ENCODE measurements around the gene ARL15. TPM values are rescaled to one million over a fixed set of nuclear protein-coding genes. Genes with fewer than 3 reads are reported as not detected.
"Not testable (repeated sequence)": the region's sequence is repeated elsewhere in the genome, so short reads cannot be mapped to it uniquely, and the experiment has no call there.

The ARL15 gene
- total RNA-seq, 1 donor from 2014 or later, result 24.3 TPM

DNA sequence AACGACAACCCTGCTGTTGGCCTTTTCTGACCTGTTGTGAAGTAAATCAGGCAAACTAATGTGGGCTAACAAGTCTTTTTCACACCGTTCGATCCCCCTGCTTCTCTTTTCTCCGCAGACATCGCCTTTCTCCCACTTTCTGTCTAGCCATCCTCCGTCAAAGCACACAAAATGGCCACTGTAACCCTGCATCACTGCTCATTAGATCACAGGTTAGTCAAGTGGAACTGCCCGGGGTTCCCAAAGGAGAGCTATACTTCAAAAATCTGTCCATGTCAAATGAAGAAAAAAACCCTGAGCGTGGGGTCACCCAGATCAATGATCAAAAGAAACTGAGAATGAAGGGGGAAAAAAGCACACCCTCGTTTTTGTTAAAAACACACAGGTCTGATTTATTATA, 212.1 kb downstream of the ARL15 start:
- no peak for DNase-seq (ENCODE audit: low spot score)

DNA sequence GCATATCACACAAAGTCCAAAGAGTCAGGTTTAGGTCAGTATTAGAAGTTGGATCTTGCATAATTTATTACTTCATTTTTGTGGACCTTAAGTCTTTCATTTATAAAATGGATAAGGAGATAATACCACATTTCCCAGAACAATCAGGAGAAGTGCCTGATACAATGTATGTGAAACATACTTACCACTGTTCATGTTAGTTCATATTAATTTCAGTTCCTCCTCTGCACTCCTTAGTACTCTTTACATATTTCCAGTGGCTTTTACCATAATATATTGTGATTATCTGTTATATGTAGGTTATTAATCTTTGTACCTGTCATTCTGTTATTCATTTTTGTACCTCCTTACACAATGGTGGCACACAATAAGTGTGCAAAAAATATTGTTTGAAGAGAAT, 214.4 kb downstream of the ARL15 start:
- no peak for DNase-seq (ENCODE audit: low spot score)

DNA sequence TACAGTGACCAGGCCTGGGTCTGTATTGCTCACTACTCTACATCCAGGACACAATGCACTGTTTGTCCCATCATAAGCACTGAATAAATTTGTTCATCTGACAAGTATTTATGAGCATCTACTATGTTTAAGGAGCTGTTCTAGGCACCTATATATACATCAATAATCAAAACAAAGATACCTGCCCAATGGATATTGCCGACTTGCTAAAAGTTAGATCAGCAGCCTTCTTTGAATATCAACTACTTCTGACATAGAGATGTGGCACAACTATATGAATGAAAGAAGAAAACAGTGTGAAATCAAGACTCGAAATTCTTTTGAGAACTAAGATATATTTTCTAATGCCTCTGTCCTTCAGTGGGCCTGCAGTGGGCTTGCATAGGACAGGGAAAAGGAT, 215.7 kb downstream of the ARL15 start:
- DNase-seq (ENCODE audit: low spot score), result no peak

DNA sequence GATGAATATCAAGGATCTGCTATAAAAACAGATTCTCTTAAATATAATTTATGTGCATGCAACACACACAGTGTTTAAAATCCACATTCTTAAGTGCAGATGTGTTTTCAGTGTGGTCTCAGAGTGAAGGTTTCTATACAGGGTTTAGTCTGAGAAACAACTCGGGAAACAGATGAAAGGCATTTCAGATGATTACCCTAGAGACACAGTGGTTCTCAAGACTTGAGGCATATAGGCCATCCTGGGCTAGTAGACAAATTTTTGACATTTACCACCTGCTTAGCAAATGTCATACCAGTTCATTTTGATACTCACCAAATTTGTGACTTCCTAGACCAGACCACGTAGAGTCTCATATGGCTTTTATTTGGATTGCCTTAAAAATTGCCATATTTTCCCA, 216.5 kb downstream of the ARL15 start:
- DNase-seq (ENCODE audit: low spot score), result no peak

DNA sequence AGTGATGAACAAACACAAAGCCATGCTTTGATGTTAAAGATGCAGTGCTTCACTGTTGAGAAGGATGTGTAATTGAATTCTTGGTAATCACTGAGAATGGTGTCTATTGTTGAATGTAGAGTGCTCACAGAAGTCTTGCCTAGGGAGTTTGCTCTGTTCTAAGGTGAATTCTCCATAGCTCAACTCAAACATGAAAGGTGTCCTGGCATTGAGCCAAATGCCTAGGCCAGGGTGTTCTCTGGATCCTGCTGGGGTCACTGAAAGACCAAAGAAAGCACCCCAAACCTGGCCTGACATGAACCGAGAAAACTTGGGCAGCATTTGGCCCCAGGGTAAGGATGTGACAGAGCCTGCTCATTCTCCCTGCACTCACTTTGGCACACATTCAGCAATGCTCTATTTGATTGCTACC, 217.3 kb downstream of the ARL15 start:
- DNase-seq (ENCODE audit: low spot score), result no peak

DNA sequence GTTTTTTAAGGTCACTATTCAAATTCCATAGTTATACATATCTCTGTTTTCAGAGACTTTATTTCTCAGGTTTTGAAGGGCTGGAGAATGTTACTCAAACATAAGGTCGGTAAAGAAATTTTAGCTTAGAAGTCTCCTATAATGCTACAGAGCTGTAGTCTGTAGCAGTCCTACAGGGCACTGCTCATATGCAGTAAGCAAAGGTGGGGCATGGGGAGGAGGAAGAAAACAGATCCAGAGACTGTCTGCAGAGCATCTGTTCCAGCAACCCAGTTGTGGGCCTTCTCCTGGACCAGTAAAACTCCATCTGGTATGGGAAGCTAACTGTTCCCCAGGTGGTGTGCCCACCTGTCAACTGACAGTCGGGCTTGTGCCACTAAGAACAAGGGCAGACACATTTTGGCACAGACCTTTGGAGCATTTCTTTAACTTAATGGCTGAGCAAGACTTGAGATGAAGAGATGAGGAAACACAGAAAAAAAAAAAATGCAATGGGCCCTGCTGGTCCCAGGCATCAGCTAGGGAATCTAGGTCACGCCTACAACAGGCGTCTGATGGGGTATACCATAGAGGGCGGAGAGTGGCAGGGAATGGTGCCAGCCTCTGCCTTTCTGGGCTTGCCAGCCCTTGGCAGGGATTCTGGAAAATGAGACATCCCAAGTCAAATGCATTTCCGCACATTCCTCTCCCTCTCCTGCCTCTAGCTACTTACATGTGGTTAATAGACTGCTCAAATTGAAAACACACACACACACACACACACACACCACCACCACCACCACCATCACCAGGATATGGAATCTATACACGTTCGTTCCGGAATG, 218.9 kb downstream of the ARL15 start:
- no peak for DNase-seq (ENCODE audit: low spot score)

DNA sequence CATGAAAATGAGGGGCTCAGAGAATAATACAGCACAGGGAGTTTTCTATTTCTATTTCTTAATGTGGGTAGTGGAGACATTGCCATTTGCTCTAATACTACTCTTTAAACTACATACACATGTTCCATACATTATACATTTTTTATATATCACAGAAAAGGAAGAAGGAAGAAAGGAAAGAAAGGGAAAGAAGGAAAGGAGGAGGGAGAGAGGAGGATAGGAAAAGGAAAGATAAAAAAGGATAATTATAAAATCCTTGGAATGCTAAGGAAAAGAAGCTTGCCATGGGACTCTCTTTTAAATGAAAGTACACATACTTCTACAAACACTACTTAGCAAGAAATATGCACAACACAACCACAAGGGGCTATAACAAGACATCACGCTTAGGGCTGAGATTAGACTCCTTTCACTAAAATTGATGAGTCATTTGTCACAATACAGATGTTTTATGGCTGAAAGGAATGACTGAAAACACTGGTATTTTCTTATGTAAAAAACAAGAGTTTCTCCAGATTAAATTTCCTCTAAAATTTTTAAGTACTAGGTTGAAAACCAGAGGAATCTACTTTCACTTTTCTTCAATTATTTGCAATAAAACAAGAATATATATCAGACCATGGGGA, 219.8 kb downstream of the ARL15 start:
- DNase-seq (ENCODE audit: low spot score), result no peak

DNA sequence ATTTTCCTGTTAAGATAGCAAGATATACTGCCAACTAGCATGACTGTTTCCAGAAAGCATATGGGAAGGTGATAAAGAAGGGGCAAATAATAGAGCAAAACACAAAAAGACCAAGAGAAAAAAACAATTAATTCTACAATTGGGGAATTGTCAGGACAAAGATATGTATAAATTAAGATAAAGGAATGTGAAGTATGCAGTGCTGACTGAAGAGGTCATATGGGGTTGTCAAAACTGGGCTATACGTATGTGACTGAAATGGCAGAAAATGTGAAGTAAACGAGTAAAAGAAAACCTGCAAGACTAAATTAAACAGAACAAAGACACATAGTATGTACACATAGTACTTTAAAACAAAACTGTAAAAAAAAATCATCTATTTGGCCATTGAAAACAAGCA, 222.3 kb downstream of the ARL15 start:
- DNase-seq (ENCODE audit: low spot score), result no peak

DNA sequence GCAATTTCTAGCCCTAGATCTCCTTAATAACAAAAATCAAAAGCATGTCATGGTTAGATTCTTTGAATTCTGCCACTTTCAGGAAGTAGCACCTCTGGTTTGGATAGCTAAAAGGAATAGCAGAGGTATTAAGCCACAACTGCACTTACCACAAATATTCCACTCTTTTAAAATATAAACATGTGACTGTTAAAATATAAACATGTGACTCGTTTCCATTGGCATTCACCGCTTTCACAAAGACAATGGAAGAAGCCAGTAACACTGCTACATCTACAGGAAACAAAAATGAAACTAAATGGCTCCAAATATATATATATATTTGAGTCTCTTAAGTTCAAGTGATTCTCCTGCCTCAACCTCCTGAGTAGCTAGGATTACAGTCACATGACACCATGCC, 222.9 kb downstream of the ARL15 start:
- no peak for DNase-seq (ENCODE audit: low spot score)

DNA sequence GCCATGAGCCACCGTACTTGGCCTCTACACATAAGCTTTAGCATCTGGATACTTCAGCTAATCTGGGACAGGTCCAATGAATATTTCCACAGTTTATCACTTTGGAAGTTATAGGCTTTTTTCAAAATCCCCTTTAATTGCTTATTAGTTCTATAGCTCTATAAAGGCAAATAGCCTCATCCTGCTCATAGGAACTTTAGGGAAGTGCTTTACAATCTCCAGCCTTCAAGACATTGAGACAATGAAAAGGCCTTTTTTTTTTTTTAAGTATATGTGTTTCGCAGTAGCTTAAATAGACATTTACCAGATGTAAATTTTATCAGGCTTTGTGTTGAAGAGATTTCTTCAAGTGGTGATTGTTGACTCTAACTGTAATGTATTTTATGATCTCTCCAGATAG, 224.2 kb downstream of the ARL15 start:
- DNase-seq (ENCODE audit: low spot score), result no peak

DNA sequence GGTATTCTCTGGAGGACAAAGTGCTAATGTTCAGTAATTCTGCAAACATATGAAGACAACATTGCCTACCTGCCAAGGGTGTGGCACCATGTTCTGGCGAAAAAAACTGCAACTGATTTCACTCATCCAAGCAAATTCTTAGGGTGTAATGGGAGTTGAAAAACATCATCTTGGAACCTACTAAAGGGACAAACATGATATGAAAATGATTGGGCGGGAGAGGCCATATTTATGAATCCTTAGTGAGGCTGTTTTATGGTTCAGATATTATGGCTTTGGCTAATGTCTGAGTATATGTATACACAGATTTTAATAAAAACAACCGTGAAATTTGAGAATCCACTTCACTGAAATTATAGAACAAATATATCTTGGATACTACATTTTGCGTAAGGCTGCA, 225.7 kb downstream of the ARL15 start:
- no peak for DNase-seq (ENCODE audit: low spot score)

DNA sequence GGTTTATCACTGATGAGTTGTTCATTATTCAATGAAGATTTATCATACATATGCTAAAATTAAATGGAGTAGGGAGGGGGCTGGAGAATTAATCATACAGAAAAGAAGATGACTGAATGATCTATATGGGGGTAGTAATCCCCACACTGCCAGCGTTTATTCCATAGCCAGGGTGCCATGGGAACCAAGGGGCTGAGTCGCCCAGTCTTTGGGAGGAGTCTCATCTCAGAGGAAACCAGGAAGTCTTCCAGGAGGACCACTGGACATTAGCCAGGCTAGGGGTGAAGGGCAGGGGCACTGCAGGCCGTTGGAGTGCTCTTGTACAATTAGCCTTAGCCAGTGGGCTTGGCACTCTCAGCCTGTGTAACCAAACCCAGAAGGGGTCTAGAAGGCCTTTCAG, 226.5 kb downstream of the ARL15 start:
- DNase-seq (ENCODE audit: low spot score), result no peak

DNA sequence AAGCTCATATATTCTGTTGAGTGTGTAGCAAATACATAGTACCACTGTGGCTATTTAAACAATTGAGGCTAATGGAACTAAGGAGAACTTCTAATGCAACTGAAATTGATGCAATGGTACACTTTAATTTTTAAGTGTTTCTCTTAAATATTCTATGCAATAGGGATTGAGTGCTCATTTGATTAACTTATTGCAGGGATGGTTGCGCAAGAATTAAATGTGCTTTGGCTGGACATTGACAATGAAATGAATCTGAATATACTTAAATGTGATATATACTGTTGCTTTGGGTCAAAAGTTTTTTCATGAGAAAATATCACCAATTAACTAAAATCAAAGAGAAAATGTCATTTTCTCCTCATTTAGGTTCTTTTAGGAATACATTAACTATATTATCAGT, 227.1 kb downstream of the ARL15 start:
- no peak for DNase-seq (ENCODE audit: low spot score)

DNA sequence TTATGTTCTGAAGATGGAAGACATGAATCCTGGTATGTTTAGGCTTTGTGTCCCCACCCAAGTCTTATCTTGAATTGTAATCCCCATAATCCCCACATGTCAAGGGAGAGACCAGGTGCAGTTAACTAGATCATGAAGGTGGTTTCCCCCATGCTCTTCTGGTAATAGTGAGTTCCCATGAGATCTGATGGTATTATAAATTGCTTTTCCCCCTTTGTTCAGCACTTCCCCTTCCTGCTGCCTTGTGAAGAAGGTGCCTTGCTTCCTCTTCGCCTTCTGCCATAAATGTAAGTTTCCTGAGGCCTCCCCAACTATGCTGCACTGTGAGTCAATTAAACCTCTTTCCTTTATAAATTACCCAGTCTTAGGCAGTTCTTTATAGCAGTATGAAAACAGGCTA, 229.0 kb downstream of the ARL15 start:
- no peak for DNase-seq (ENCODE audit: low spot score)

DNA sequence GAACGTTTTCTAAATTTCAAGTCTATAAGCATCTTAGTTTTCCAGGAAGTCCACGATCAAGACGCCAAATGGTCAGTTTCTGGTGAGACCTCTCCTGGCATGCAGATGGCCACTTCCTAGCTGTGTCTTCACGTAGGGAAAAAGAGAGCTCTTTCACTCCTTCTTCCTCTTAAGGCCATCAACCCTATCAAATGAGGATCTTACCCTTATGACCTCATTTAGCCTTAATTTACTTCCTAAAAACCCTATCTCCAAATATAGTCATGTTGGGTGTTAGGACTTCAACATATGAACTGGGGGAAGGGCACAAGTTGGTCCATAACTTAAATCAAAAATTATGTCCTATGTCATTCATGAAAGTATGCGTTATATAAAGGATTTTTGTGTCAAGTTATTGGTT, 229.5 kb downstream of the ARL15 start:
- no peak for DNase-seq (ENCODE audit: low spot score)

DNA sequence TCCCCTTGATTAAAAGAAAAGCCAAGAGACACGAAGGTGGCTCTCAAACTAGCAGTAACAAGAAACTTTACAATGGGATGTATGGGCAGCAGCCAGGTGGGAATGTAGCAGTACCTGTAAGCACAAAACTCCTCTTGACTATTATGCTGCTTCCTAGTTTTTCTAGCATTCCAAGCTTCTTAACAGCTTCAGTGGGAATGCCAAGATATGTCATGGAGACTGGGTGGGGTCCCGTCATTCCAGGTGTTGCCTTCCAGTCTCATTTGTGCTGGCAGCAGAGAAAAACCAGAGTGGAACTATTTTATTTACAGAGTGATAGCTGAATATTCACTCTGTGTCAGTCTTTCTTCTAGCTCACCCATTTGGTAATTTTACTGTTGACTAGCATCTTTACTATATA, 236.6 kb downstream of the ARL15 start:
- no peak for DNase-seq (ENCODE audit: low spot score)

DNA sequence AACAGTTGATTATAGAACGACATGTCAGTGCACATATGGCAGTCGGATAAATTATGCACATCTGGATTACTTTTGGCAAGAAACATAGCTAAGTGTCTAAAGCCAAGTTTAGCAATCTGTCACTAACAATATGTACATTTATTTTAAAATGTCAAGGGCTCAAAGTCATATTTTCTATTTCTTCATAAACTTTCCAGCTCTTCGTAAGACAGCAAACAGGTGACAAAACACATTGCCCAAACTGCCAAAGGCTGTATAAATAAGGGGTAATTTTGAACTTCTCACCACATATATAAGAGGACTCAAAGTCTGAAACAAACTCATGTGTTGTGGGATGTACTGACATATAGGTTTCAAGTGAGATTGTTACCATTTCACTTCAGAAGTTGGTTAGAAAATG, 237.2 kb downstream of the ARL15 start:
- DNase-seq (ENCODE audit: low spot score), result no peak

DNA sequence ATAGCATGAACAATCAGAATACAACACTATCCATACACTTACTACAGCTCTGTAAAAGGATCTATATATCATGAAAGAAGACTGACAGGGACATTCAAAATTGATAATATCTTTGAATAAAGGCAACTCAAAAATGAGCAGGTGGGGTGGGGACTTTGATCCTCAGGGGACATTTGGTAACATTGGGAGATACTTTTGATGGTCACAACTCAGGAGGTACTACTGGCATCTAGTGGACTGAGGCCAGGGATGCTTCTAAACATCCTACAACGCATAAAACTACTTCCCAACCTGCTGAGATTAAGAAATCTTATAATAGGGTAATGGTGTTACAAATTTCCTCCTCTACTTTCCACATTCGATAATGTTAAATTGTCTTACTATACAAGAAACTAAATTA, 243.9 kb downstream of the ARL15 start:
- no peak for DNase-seq (ENCODE audit: low spot score)

DNA sequence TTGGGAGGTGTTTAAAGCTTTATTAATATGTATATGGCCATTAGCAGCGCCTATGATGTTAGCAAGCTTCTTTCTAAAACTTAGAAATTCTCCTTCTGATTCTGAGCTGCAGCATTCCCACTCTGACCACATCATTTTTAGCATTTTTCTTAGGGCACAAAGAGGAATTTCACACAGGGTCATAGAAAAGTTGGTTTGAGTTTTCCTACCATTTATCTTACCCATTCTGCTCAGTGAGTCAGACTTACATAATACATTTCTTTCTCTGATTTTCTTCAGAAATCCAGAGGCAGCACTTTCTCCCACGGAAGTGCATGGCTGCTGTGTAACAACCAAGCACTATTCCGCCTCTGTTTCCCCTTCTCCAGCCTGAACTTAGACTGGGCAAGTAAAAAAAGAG, 246.6 kb downstream of the ARL15 start:
- DNase-seq (ENCODE audit: low spot score), result no peak

DNA sequence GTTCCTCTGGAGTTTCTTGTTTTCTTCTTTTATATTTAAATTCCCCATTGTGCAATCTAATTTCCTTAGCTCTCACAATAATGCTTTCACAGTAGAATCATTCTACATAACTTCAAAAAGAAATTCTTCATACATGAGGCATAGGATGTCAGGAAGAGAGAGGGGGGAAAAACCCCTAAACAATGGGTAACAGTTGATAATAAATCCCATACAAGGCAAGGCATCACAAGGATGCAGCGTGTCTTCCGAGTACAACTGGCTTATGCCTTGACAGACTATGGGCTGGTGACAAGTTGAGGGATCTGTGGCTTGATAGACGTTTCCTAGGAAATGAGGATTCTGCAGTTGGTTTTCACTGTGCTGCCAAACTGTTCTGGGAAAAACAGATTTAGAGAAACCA, 247.4 kb downstream of the ARL15 start:
- no peak for DNase-seq (ENCODE audit: low spot score)

DNA sequence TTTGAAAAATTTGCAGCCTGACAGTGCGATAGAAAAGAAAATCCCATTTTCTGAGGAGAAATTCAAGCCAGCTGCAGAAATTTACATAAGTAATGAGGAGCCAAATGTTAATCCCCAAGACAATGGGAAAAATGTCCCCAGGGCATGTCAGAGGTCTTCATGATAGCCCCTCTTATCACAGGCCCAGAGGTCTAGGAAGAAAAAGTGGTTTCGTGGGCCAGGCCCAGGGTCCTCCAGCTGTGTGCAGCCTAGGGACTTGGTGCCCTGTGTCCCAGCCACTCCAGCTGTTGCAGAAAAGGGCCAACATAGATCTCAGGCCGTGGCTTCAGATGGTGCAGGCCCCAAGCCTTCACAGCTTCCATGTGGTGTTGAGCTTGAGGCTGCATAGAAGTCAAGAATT, 249.5 kb downstream of the ARL15 start:
- not testable (repeated sequence) for DNase-seq (ENCODE audit: low spot score)

DNA sequence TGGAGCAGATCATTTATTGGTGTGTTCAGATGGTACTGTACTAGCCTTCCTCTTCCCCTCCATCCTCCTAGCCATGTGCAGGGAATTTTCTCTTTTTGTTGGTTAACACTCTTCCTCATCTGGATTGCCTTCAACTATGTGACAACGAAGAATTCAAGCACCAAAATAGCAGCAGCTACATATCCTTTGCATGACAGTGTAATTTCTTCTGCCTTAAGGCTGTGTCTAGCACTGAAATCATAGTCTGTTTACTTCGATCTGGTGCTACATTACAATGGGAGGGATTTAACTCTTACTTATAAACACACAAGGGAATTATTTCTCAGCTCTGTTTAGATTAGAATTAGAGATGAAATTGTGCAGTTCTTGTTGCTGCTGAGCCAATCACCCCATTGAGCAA, 260.4 kb downstream of the ARL15 start:
- no peak for DNase-seq (ENCODE audit: low spot score)

DNA sequence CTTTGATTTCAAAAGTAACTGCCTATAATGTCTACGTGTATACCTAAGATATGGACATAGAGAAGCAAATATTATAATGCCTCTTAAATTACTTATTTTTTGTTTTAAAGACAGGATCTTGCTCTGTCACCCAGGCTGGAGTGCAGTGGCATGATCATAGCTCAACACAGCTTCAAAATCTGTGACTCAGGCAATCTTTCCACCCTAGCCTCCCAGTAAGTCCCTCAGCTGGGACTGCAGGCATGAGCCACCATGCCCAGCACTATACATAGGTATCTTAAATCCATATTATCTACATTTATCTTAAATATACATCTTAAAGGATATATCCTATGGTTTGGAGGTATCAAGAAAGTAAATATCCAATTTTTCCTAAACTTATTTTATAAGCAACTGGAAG, 261.2 kb downstream of the ARL15 start:
- DNase-seq (ENCODE audit: low spot score), result no peak

All from mesenteric fat pad (tissue), 1 donor.